ENCODE data around the gene KREMEN1.
"Not testable (repeated sequence)": the region's sequence is repeated elsewhere in the genome, so short reads cannot be mapped to it uniquely, and the experiment has no call there.

KREMEN1 gene

GRCh38 chr22:29072979-29073617 lies at the start of gene KREMEN1:
Gene KREMEN1 (plus strand): TSS chr22:29073035. CDS start chr22:29073131, 96 bp downstream.
- DNase-seq, result no peak

GRCh38 chr22:29023172-29023796 lies 49.6 kb upstream of the KREMEN1 start:
- no peak for DNase-seq

GRCh38 chr22:29026579-29026978 lies 46.3 kb upstream of the KREMEN1 start:
- no peak for DNase-seq

GRCh38 chr22:29028468-29028867 lies 44.4 kb upstream of the KREMEN1 start:
- DNase-seq, result no peak

- DNase-seq, result no peak
Measured at GRCh38 chr22:29029202-29030000, 43.4 kb upstream of the KREMEN1 start.

- DNase-seq, result peak; percentile 41
Measured at GRCh38 chr22:29030016-29030617, 42.7 kb upstream of the KREMEN1 start.

GRCh38 chr22:29030618-29031226 lies 42.1 kb upstream of the KREMEN1 start:
- peak; percentile 83 for DNase-seq

- DNase-seq, result peak; percentile 50
Measured at GRCh38 chr22:29031227-29032011, 41.4 kb upstream of the KREMEN1 start.

GRCh38 chr22:29032014-29032475 lies 40.8 kb upstream of the KREMEN1 start:
- no peak for DNase-seq

- no peak for DNase-seq
Measured at GRCh38 chr22:29032584-29032983, 40.3 kb upstream of the KREMEN1 start.

GRCh38 chr22:29037340-29037932 lies 35.4 kb upstream of the KREMEN1 start:
- no peak for DNase-seq

- DNase-seq, result no peak
Measured at GRCh38 chr22:29039148-29039547, 33.7 kb upstream of the KREMEN1 start.

GRCh38 chr22:29039684-29040083 lies 33.2 kb upstream of the KREMEN1 start:
- DNase-seq, result not testable (repeated sequence)

- DNase-seq, result peak; percentile 90
Measured at GRCh38 chr22:29040385-29041275, 32.2 kb upstream of the KREMEN1 start.

- DNase-seq, result peak; percentile 37
Measured at GRCh38 chr22:29041408-29041807, 31.4 kb upstream of the KREMEN1 start.

- no peak for DNase-seq
Measured at GRCh38 chr22:29043906-29044575, 28.8 kb upstream of the KREMEN1 start.

- no peak for DNase-seq
Measured at GRCh38 chr22:29044657-29045176, 28.1 kb upstream of the KREMEN1 start.

GRCh38 chr22:29048822-29049654 lies 23.8 kb upstream of the KREMEN1 start:
- no peak for DNase-seq
